Measurements from ENCODE around the gene KIAA1191. TPM values are rescaled to one million over a fixed set of nuclear protein-coding genes. Genes with fewer than 3 reads are reported as not detected.

Gene KIAA1191
- total and polyA plus RNA-seq, 2 of the 8 experiments (the other 6 are each of a cell fraction or from before 2014, with no cell fraction given), result 86.4 to 88.0 TPM

DNA sequence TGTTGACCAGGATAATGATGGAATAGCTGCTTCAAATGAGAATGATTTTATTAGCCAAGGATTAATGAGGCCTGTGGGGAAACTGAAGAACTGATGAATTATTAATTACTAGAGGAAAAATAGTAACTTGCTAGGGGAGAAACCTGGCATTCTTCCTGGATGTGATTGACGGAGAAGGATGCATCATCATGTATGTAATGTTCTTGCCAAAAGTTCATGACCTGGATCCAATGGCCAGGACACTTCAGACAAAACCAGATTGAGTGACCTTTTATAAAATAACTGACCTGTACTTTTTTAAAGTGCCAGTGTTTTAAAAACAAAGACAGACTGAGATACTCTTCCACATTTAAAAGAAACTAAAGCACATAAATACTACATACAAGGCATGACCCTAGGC lies 23.7 kb downstream of the KIAA1191 start:
- H3K27me3 ChIP-seq (replicated peaks in 1 of 4; ENCODE audit: control insufficient read depth in 3 of 4, extremely low read depth in 1 of 4, insufficient read depth in 3 of 4, low read length in 3 of 4), result no peaks in the 10 kb centered on the region
- no peak overlapping the region for H2BK120ac ChIP-seq (replicated peaks; ENCODE audit: low read depth, low read length)
- H3K4me3 ChIP-seq (ENCODE audit: extremely low read depth in 1 of 4, insufficient read depth in 2 of 4, low read depth in 3 of 4, low read length in 4 of 4), result no peak overlapping the region
- no peak overlapping the region for H4K8ac ChIP-seq (ENCODE audit: extremely low read depth, insufficient read depth, low read length)
- no peak overlapping the region for H2AFZ ChIP-seq (ENCODE audit: low read length)
- no peaks in the 10 kb centered on the region for H3K79me1 ChIP-seq (ENCODE audit: low read depth, low read length)
- no peak overlapping the region for H4K91ac ChIP-seq (replicated peaks; ENCODE audit: insufficient read length, low read length)
- H3K23me2 ChIP-seq (ENCODE audit: low read depth, low read length), result no peaks in the 10 kb centered on the region
- no peaks in the 10 kb centered on the region for H3K4me1 ChIP-seq (replicated peaks in 1 of 4; ENCODE audit: control insufficient read depth in 3 of 4, insufficient read depth in 4 of 4, low read length in 3 of 4)
- DNase-seq (ENCODE audit: low read depth in 1 of 2, low spot score in 2 of 2) (no peak), FAIRE-seq (no peak)
- H3K56ac ChIP-seq (replicated peaks; ENCODE audit: insufficient read length, low read depth, low read length), result no peak overlapping the region
- no peak overlapping the region for H2AK5ac ChIP-seq (ENCODE audit: low read depth, low read length)
- H3K23ac ChIP-seq (ENCODE audit: insufficient read length), result no peak overlapping the region
- peaks cover 0 to 11% (median 4%) of the 10 kb centered on the region in 4 experiments; a peak in 5 of 8 replicates for H3K36me3 ChIP-seq (ENCODE audit: control insufficient read depth in 2 of 4, insufficient read depth in 4 of 4, low read length in 3 of 4)
- POLR2A ChIA-PET (ENCODE audit: partially characterized antibody), result no interaction called here
- H2BK5ac ChIP-seq (ENCODE audit: low read depth, low read length), result no peak overlapping the region
- no peak overlapping the region for H3K9ac ChIP-seq (replicated peaks in 1 of 4; ENCODE audit: extremely low read depth in 1 of 4, low read depth in 3 of 4, low read length in 3 of 4)
- CTCF ChIA-PET (ENCODE audit: partially characterized antibody), result interaction anchor here (0.9 kb wide), 1 partner anchor 18 kb away, joined by 4 read pairs; no protein-coding TSS in a partner anchor
- no peaks in the 10 kb centered on the region for H3K79me2 ChIP-seq (ENCODE audit: control insufficient read depth in 1 of 2, insufficient read depth in 2 of 2, low read length in 2 of 2)
- no peak overlapping the region for H3K27ac ChIP-seq (ENCODE audit: low read depth, low read length)
- H4K5ac ChIP-seq (ENCODE audit: insufficient read length, low read depth, low read length), result no peak overlapping the region
- H3K4me2 ChIP-seq (ENCODE audit: insufficient read depth in 1 of 2, low read depth in 2 of 2, low read length in 2 of 2), result no peak overlapping the region
- no peaks in the 10 kb centered on the region for H4K20me1 ChIP-seq (replicated peaks in 1 of 2; ENCODE audit: control insufficient read depth in 1 of 2, insufficient read depth in 2 of 2, low read length in 2 of 2)
- H3K14ac ChIP-seq (ENCODE audit: insufficient read length), result no peak overlapping the region
- no peak overlapping the region for H3K4ac ChIP-seq (replicated peaks; ENCODE audit: insufficient read length, low read depth, low read length)
- H3K9me3 ChIP-seq (ENCODE audit: insufficient read depth in 2 of 2, low read depth in 1 of 2, low read length in 1 of 2), result no peaks in the 10 kb centered on the region
- no peak overlapping the region for H3K18ac ChIP-seq (ENCODE audit: extremely low read depth, low read length)
- WGBS, 2 experiments (ENCODE audit: extremely low coverage in 1 of 2, insufficient coverage in 1 of 2, insufficient read length in 1 of 2, insufficient replicate concordance in 2 of 2, low coverage in 1 of 2, low lambda C conversion rate in 2 of 2, missing lambda C conversion rate in 1 of 2), result 100% methylated on average over 1 of the region's 1 CpG; no CpG with 5 or more reads in 1 of the 2 experiments
- no peak overlapping the region for H2BK12ac ChIP-seq (ENCODE audit: low read depth, low read length)
- H2BK20ac ChIP-seq (ENCODE audit: low read length), result no peak overlapping the region
- no peak overlapping the region for H2BK15ac ChIP-seq (ENCODE audit: low read length)
- TF ChIP-seq, protein P1, sequence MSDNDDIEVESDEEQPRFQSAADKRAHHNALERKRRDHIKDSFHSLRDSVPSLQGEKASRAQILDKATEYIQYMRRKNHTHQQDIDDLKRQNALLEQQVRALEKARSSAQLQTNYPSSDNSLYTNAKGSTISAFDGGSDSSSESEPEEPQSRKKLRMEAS (IDR thresholded peaks at IDR 0.05), result no peak
- TF ChIP-seq EP300 (IDR thresholded peaks at IDR 0.05; ENCODE audit: borderline replicate concordance in 1 of 2, low read depth in 2 of 2, low read length in 2 of 2) (no peak), RBBP5 (IDR thresholded peaks at IDR 0.05; ENCODE audit: borderline replicate concordance, low read depth, low read length) (no peak), KDM5A (IDR thresholded peaks at IDR 0.05; ENCODE audit: low read length) (no peak), CREB1 (IDR thresholded peaks at IDR 0.05) (no peak), CHD1 (IDR thresholded peaks at IDR 0.05; ENCODE audit: low read depth, low read length) (no peak), HDAC2 (IDR thresholded peaks at IDR 0.05; ENCODE audit: borderline replicate concordance in 1 of 2, low read depth in 2 of 2, low read length in 2 of 2) (no peak), TCF12 (IDR thresholded peaks at IDR 0.05; ENCODE audit: low read depth, low read length) (no peak)
- TF ChIP-seq, protein P2, sequence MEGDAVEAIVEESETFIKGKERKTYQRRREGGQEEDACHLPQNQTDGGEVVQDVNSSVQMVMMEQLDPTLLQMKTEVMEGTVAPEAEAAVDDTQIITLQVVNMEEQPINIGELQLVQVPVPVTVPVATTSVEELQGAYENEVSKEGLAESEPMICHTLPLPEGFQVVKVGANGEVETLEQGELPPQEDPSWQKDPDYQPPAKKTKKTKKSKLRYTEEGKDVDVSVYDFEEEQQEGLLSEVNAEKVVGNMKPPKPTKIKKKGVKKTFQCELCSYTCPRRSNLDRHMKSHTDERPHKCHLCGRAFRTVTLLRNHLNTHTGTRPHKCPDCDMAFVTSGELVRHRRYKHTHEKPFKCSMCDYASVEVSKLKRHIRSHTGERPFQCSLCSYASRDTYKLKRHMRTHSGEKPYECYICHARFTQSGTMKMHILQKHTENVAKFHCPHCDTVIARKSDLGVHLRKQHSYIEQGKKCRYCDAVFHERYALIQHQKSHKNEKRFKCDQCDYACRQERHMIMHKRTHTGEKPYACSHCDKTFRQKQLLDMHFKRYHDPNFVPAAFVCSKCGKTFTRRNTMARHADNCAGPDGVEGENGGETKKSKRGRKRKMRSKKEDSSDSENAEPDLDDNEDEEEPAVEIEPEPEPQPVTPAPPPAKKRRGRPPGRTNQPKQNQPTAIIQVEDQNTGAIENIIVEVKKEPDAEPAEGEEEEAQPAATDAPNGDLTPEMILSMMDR (IDR thresholded peaks at IDR 0.05; ENCODE audit: control extremely low read depth in 1 of 3, insufficient read depth in 1 of 3, low read depth in 1 of 3, low read length in 3 of 3), result no peak
- TF ChIP-seq, protein P3, sequence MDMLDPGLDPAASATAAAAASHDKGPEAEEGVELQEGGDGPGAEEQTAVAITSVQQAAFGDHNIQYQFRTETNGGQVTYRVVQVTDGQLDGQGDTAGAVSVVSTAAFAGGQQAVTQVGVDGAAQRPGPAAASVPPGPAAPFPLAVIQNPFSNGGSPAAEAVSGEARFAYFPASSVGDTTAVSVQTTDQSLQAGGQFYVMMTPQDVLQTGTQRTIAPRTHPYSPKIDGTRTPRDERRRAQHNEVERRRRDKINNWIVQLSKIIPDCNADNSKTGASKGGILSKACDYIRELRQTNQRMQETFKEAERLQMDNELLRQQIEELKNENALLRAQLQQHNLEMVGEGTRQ (IDR thresholded peaks at IDR 0.05; ENCODE audit: low read length), result no peak
